MCF 10A (cell line): ENCODE measurements around the gene AQP12A. TPM values are rescaled to one million over a fixed set of nuclear protein-coding genes. Genes with fewer than 3 reads are reported as not detected.

Experiments used
- BruUV-seq: library from RNA; stranded (reverse); fragments of 400-500 nt; replicated peaks from 2 replicates; lab custom pipeline; 2021; lab: Mats Ljungman, UMichigan
- CTCF ChIA-PET: fragments of 300-600 bp; sonication (Branson Sonifier 250); formaldehyde crosslinking; extraction: SDS; loops from one replicate; lab custom pipeline; 2021; ENCODE audit warnings: antibody characterized with exemption, inconsistent platforms; lab: Yijun Ruan, JAX
- POLR2A ChIA-PET: fragments of 300-600, 350-650 bp; sonication (Branson Sonifier 250); formaldehyde crosslinking; extraction: SDS; loops from one replicate; lab custom pipeline; 2020; ENCODE audit warnings: antibody characterized with exemption, inconsistent platforms; lab: Yijun Ruan, JAX
- DNase-seq: peaks from one replicate; pipeline ENCODE4 v3.0.0-alpha.2; 2018; ENCODE audit not compliant: unreplicated experiment
- H3K27ac Mint-ChIP-seq: one replicate; pipeline ENCODE4 v1.8.0; 2022; ENCODE audit warnings: mild to moderate bottlenecking, low read depth, mixed read lengths; ENCODE audit not compliant: unreplicated experiment
- H3K27me3 Mint-ChIP-seq: one replicate; pipeline ENCODE4 v1.8.0; 2022; ENCODE audit warnings: mixed read lengths; ENCODE audit not compliant: insufficient read depth, unreplicated experiment
- H3K36me3 Mint-ChIP-seq: one replicate; pipeline ENCODE4 v1.8.0; 2022; ENCODE audit warnings: mild to moderate bottlenecking, moderate library complexity, mixed read lengths; ENCODE audit not compliant: insufficient read depth, unreplicated experiment
- H3K4me1 Mint-ChIP-seq: one replicate; pipeline ENCODE4 v1.8.0; 2022; ENCODE audit warnings: mixed read lengths; ENCODE audit not compliant: insufficient read depth, unreplicated experiment
- H3K4me3 Mint-ChIP-seq: one replicate; pipeline ENCODE4 v1.8.0; 2022; ENCODE audit warnings: mild to moderate bottlenecking, moderate library complexity, mixed read lengths; ENCODE audit not compliant: unreplicated experiment
- H3K9me3 Mint-ChIP-seq: one replicate; pipeline ENCODE4 v1.8.0; 2022; ENCODE audit warnings: mixed read lengths; ENCODE audit not compliant: unreplicated experiment
- CTCF ChIP-seq: fragments of 200-600 bp; IDR thresholded peaks from one replicate; pipeline ENCODE4 v1.8.0; 2022; ENCODE audit warnings: antibody characterized with exemption, mild to moderate bottlenecking; ENCODE audit not compliant: unreplicated experiment
- intact Hi-C: fragments of 100-400 bp; cut with micrococcal nuclease; formaldehyde crosslinking; loops from 2 replicates; pipeline ENCODE4 v1.14.1; 2022
- total RNA-seq: library from RNA; stranded (reverse); gene quantifications from 2 replicates; pipeline ENCODE4 v1.2.3, GENCODE V29; 2022

The AQP12A gene
- total RNA-seq, 1 experiment from 2014 or later, result not detected

GRCh38 chr2:240735476-240735875 is 43.8 kb downstream of the AQP12A start:
- peaks cover 21% of the 10 kb centered on the region for H3K27me3 Mint-ChIP-seq
- ChIA-PET CTCF (interaction anchor here (0.8 kb wide), 1 partner anchor 15 kb away, joined by 3 read pairs; no protein-coding TSS in a partner anchor), POLR2A (no interaction called here)
- H3K4me3 Mint-ChIP-seq, result no peak overlapping the region
- no peaks in the 10 kb centered on the region for H3K9me3 Mint-ChIP-seq
- TF ChIP-seq CTCF, result no peak
- no peak overlapping the region for H3K27ac Mint-ChIP-seq
- no peaks in the 10 kb centered on the region for H3K36me3 Mint-ChIP-seq
- no peak for DNase-seq
- BruUV-seq, result no TSS peak
- intact Hi-C loops, result no loop called here
- H3K4me1 Mint-ChIP-seq, result no peaks in the 10 kb centered on the region

GRCh38 chr2:240736281-240737250 is 44.9 kb downstream of the AQP12A start:
- H3K9me3 Mint-ChIP-seq, result no peaks in the 10 kb centered on the region
- no peak overlapping the region for H3K4me3 Mint-ChIP-seq
- BruUV-seq, result no TSS peak
- no peaks in the 10 kb centered on the region for H3K36me3 Mint-ChIP-seq
- H3K4me1 Mint-ChIP-seq, result no peaks in the 10 kb centered on the region
- intact Hi-C loops, result no loop called here
- H3K27me3 Mint-ChIP-seq, result peaks cover 21% of the 10 kb centered on the region
- no peak for TF ChIP-seq CTCF
- ChIA-PET POLR2A (interaction anchor here (1.1 kb wide), 1 partner anchor 19 kb away, joined by 3 read pairs; no protein-coding TSS in a partner anchor), CTCF (interaction anchor here (0.8 kb wide), 1 partner anchor 17 kb away, joined by 3 read pairs; no protein-coding TSS in a partner anchor)
- DNase-seq, result no peak
- H3K27ac Mint-ChIP-seq, result no peak overlapping the region

- DNase-seq, result no peak
- POLR2A ChIA-PET, result no interaction called here
- Mint-ChIP-seq H3K27me3 (peaks cover 30% of the 10 kb centered on the region), H3K36me3 (no peaks in the 10 kb centered on the region), H3K9me3 (no peaks in the 10 kb centered on the region), H3K27ac (no peak overlapping the region), H3K4me3 (no peak overlapping the region), H3K4me1 (no peaks in the 10 kb centered on the region)
- no TSS peak for BruUV-seq
- intact Hi-C loops, result no loop called here
- CTCF ChIA-PET, result no interaction called here
- no peak for TF ChIP-seq CTCF
These were observed 45.8 kb downstream of the AQP12A start for GRCh38 chr2:240737512-240737911.

- no TSS peak for BruUV-seq
- H3K27ac Mint-ChIP-seq, result no peak overlapping the region
- H3K27me3 Mint-ChIP-seq, result peaks cover 26% of the 10 kb centered on the region
- ChIA-PET POLR2A (no interaction called here), CTCF (no interaction called here)
- H3K9me3 Mint-ChIP-seq, result no peaks in the 10 kb centered on the region
- no peaks in the 10 kb centered on the region for H3K4me1 Mint-ChIP-seq
- intact Hi-C loops, result no loop called here
- H3K4me3 Mint-ChIP-seq, result no peak overlapping the region
- H3K36me3 Mint-ChIP-seq, result no peaks in the 10 kb centered on the region
- DNase-seq, result no peak
- TF ChIP-seq CTCF, result no peak
These were observed 46.3 kb downstream of the AQP12A start for GRCh38 chr2:240737958-240738357.
